Effector memory CD8-positive, alpha-beta T cell (primary cell): ENCODE measurements around the gene MAFG.

Experiments
- ATAC-seq: fragments of 150-1000 bp; cut with Tn5 transposase; replicated peaks from 2 replicates; pipeline ENCODE4 v1.10.0; 2021; ENCODE audit warnings: mild to moderate bottlenecking, moderate library complexity
- DNase-seq, 3 experiments: peaks; one replicate each; pipeline ENCODE4 v3.0.0; 2021
- H3K27ac Mint-ChIP-seq, 2 donors: one replicate each; pipeline ENCODE4 v1.8.0; 2022; ENCODE audit warnings: mild to moderate bottlenecking in 2 of 2, mixed read lengths in 2 of 2, moderate library complexity in 2 of 2
- H3K27me3 Mint-ChIP-seq, 2 donors: one replicate each; pipeline ENCODE4 v1.8.0; 2022; ENCODE audit warnings: mixed read lengths in 2 of 2
- H3K36me3 Mint-ChIP-seq: one replicate; pipeline ENCODE4 v1.8.0; 2022; ENCODE audit warnings: mild to moderate bottlenecking, moderate library complexity, mixed read lengths; ENCODE audit not compliant: insufficient read depth
- H3K4me1 Mint-ChIP-seq, 2 donors: one replicate each; pipeline ENCODE4 v1.8.0; 2022; ENCODE audit warnings: low read depth in 2 of 2, mixed read lengths in 2 of 2
- H3K4me3 Mint-ChIP-seq, 2 donors: one replicate each; pipeline ENCODE4 v1.8.0; 2022; ENCODE audit warnings: mild to moderate bottlenecking in 2 of 2, mixed read lengths in 2 of 2, moderate library complexity in 2 of 2
- H3K9me3 Mint-ChIP-seq, 2 donors: one replicate each; pipeline ENCODE4 v1.8.0; 2022; ENCODE audit warnings: mixed read lengths in 2 of 2

Gene MAFG

GRCh38 chr17:81900181-81900820, 27.2 kb downstream of the MAFG start:
- Mint-ChIP-seq H3K27ac (no peak overlapping the region), H3K27me3 (peaks cover 8 to 12% of the 10 kb centered on the region in 2 donors), H3K4me3 (peak overlapping the region in 1 of 2 donors; percentile 9), H3K4me1 (peaks cover 0 to 7% of the 10 kb centered on the region in 2 donors), H3K9me3 (no peaks in the 10 kb centered on the region), H3K36me3 (peaks cover 42% of the 10 kb centered on the region)
- no peak for DNase-seq
- no peak for ATAC-seq

DNA sequence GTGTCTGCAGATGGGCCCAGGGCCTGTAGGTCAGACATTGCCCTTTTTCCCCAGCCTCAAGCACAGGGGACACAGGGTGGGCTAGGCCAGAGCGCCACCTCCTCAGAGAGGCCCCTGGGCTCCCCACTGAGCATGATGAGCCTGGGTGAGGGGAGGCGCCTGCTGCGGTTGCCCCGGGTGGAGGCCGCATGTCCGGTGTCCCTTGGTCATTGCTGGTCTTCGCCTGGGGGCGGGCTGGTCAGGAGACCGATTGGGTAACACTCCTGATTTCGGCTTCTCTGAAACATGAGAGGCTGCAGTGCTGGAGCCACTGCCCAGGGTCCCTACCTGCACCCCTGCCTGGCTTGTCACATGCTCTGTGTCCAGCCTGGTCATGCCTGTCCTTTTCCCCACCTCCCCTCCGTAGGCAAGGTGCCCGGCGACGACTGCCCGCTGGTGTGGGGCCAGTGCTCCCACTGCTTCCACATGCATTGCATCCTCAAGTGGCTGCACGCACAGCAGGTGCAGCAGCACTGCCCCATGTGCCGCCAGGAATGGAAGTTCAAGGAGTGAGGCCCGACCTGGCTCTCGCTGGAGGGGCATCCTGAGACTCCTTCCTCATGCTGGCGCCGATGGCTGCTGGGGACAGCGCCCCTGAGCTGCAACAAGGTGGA, 27.9 kb downstream of the MAFG start:
- ATAC-seq (no peak), DNase-seq (no peak)
- Mint-ChIP-seq H3K36me3 (peaks cover 48% of the 10 kb centered on the region), H3K4me3 (no peak overlapping the region), H3K27me3 (peaks cover 8 to 12% of the 10 kb centered on the region in 2 donors), H3K27ac (no peak overlapping the region), H3K4me1 (peaks cover 0 to 7% of the 10 kb centered on the region in 2 donors), H3K9me3 (no peaks in the 10 kb centered on the region)

DNA sequence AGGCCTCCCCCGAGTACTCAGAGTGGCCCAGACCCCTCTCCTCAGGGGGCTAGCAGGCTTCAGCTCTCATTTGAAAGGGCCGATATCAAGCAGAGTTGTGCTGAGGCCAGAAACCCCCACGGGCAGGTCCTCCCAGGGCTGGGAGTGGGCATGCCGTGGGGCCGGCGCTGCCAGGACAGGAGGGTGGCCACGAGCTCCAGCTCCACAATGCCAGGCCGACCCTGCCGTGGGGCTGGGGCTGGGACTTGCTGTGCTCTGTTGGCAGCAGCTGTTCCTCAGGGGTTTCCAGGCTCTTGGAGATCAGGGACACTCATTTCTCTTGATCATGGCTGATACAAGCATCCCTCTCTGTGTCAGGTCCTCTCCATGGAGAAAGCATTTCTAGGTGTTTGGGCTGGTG, 28.6 kb downstream of the MAFG start:
- peaks cover 0 to 7% of the 10 kb centered on the region in 2 donors for H3K4me1 Mint-ChIP-seq
- H3K36me3 Mint-ChIP-seq, result peaks cover 53% of the 10 kb centered on the region
- no peak overlapping the region for H3K4me3 Mint-ChIP-seq
- no peak overlapping the region for H3K27ac Mint-ChIP-seq
- no peaks in the 10 kb centered on the region for H3K9me3 Mint-ChIP-seq
- H3K27me3 Mint-ChIP-seq, result peaks cover 8 to 12% of the 10 kb centered on the region in 2 donors
- no peak for DNase-seq
- no peak for ATAC-seq

GRCh38 chr17:81898029-81898866, 29.3 kb downstream of the MAFG start:
- H3K36me3 Mint-ChIP-seq, result peaks cover 49% of the 10 kb centered on the region
- no peak overlapping the region for H3K4me3 Mint-ChIP-seq
- H3K9me3 Mint-ChIP-seq, result no peaks in the 10 kb centered on the region
- H3K27ac Mint-ChIP-seq, result no peak overlapping the region
- ATAC-seq (no peak), DNase-seq (no peak)
- H3K27me3 Mint-ChIP-seq, result peaks cover 8 to 12% of the 10 kb centered on the region in 2 donors
- H3K4me1 Mint-ChIP-seq, result peaks cover 0 to 7% of the 10 kb centered on the region in 2 donors

- Mint-ChIP-seq H3K27ac (peak overlapping the region in 1 of 2 donors; percentile 53), H3K4me1 (peaks cover 0 to 3% of the 10 kb centered on the region in 2 donors), H3K36me3 (peaks cover 69% of the 10 kb centered on the region), H3K9me3 (no peaks in the 10 kb centered on the region), H3K27me3 (peaks cover 0 to under 1% of the 10 kb centered on the region in 2 donors), H3K4me3 (no peak overlapping the region)
- DNase-seq, result no peak
- no peak for ATAC-seq
These were observed 32.1 kb downstream of the MAFG start for GRCh38 chr17:81895400-81895799.

GRCh38 chr17:81891303-81891552, 36.3 kb downstream of the MAFG start:
- Mint-ChIP-seq H3K4me3 (peak overlapping the region; percentile 91 to 93), H3K27ac (peak overlapping the region; percentile 97), H3K9me3 (no peaks in the 10 kb centered on the region), H3K27me3 (no peaks in the 10 kb centered on the region), H3K36me3 (peaks cover 79% of the 10 kb centered on the region), H3K4me1 (peaks cover 4 to 11% of the 10 kb centered on the region in 2 donors)
- DNase-seq (no peak), ATAC-seq (peak; percentile 6)

DNA sequence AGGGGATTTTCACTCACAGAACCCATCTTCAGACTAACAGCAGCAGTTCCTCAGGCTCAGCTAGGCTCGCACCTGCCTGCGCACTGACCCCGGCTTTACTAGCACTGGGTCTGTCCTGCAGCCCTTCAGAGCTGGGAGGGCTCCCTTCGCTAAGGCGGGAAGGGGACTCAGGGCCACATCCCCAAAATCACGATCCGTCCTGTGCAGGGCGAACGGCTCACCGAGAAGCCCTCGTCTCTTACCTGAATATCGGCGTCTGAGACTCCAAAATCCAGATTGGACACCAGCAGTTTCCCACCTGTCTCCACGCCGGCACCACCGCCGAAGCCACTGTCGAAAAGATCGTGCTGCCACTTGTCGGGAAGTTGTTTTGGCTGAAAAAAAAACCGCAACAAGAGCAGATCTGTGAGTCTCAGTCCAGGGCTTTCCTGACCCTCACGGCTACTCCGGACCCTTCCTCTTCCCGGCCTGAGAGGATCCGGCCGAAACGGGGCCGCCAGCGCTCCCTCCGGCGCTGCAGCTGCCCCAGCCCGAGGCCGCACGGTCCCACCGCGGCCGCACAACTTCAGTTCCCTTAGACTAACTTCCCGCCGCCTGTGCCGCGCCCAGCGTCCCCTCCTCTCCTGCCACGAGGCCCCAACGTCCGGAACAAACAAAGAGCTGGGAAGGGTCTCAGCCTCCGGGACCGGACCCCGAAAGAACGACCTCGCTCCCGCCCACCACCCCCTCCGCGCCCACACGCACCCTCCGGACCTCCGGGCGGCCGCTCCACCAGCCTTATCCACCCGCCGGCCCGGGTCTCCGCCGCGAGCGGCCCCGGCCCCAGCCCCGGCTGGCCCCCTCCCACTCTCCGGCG, 36.9 kb downstream of the MAFG start:
- ATAC-seq, result no peak
- Mint-ChIP-seq H3K27me3 (no peaks in the 10 kb centered on the region), H3K9me3 (no peaks in the 10 kb centered on the region), H3K4me3 (peak overlapping the region; percentile 91 to 93), H3K27ac (peak overlapping the region; percentile 97), H3K4me1 (peaks cover 4 to 13% of the 10 kb centered on the region in 2 donors), H3K36me3 (peaks cover 73% of the 10 kb centered on the region)
- no peak for DNase-seq

- Mint-ChIP-seq H3K27ac (peak overlapping the region; percentile 97), H3K4me1 (peaks cover 4 to 17% of the 10 kb centered on the region in 2 donors), H3K27me3 (no peaks in the 10 kb centered on the region), H3K36me3 (peaks cover 75% of the 10 kb centered on the region), H3K4me3 (peak overlapping the region; percentile 91 to 93), H3K9me3 (no peaks in the 10 kb centered on the region)
- ATAC-seq, result no peak
- DNase-seq, result no peak
These were observed 37.9 kb downstream of the MAFG start for GRCh38 chr17:81889602-81890001.

- ATAC-seq (no peak), DNase-seq (no peak)
- Mint-ChIP-seq H3K27ac (peak overlapping the region; percentile 77 to 86), H3K9me3 (no peaks in the 10 kb centered on the region), H3K36me3 (peaks cover 75% of the 10 kb centered on the region), H3K27me3 (no peaks in the 10 kb centered on the region), H3K4me3 (peak overlapping the region; percentile 91 to 93), H3K4me1 (peaks cover 4 to 17% of the 10 kb centered on the region in 2 donors)
These were observed 38.4 kb downstream of the MAFG start for GRCh38 chr17:81888988-81889595.

GRCh38 chr17:81888105-81888987, 39.2 kb downstream of the MAFG start:
- peak overlapping the region; percentile 91 to 93 for H3K4me3 Mint-ChIP-seq
- H3K27ac Mint-ChIP-seq, result peak overlapping the region; percentile 77 to 86
- H3K36me3 Mint-ChIP-seq, result peaks cover 80% of the 10 kb centered on the region
- H3K9me3 Mint-ChIP-seq, result no peaks in the 10 kb centered on the region
- no peaks in the 10 kb centered on the region for H3K27me3 Mint-ChIP-seq
- no peak for DNase-seq
- peaks cover 4 to 17% of the 10 kb centered on the region in 2 donors for H3K4me1 Mint-ChIP-seq
- no peak for ATAC-seq

DNA sequence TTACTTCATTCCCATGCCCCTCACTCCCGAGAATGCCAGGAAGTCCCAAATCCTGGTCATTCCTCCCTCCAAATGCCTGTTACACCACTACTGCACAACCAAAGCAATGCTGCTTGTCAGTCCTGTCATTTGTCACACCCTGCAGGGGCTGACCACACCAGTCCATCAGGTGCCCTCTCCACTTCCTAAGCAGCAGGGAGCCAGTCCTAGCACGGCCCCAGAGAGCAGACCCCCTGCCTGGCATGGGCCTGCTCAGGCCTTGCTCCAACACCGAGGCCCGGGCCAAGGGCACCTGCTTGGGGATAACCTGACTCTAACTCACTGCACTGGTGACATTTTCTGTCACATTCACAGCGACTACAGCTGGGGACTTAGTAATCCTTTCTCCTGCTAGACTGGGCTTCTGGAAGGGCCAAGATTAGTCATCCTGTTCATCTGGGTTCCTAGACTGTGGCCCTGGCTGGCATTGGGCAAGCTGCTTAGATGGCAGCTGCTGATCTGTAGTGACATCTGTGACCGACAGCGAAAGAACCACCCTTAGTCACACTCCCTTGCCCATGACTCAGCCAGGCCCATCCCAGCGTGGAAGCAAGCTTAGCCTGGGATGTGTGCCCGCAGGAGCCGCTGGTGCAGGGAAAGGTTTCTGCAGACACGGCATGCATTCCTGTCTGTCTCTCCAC, 41.5 kb downstream of the MAFG start:
- Mint-ChIP-seq H3K36me3 (peaks cover 85% of the 10 kb centered on the region), H3K4me1 (peaks cover 4 to 14% of the 10 kb centered on the region in 2 donors), H3K4me3 (no peak overlapping the region), H3K27me3 (no peaks in the 10 kb centered on the region), H3K9me3 (no peaks in the 10 kb centered on the region), H3K27ac (peak overlapping the region in 1 of 2 donors; percentile 7)
- ATAC-seq (no peak), DNase-seq (no peak)

- Mint-ChIP-seq H3K27ac (peak overlapping the region in 1 of 2 donors; percentile 7), H3K4me1 (peaks cover 4 to 14% of the 10 kb centered on the region in 2 donors), H3K9me3 (no peaks in the 10 kb centered on the region), H3K36me3 (peaks cover 86% of the 10 kb centered on the region), H3K27me3 (no peaks in the 10 kb centered on the region), H3K4me3 (no peak overlapping the region)
- ATAC-seq, result no peak
- no peak for DNase-seq
These were observed 42.1 kb downstream of the MAFG start for GRCh38 chr17:81885454-81885853.
